ENCODE results near the gene CDHR3. TPM values are rescaled to one million over a fixed set of nuclear protein-coding genes. Genes with fewer than 3 reads are reported as not detected.

CDHR3 gene
- total RNA-seq, 1 experiment from 2014 or later = 6.5 TPM

GRCh38 chr7:105996860-105997737 lies 34.0 kb downstream of the CDHR3 start:
- no peak for DNase-seq (ENCODE audit: low read depth, low spot score)
- ATAC-seq = no peak
- H3K4me3 ChIP-seq (ENCODE audit: low read depth in 2 of 2, low read length in 2 of 2) = no peak overlapping the region
- in situ Hi-C loops (cut with HindIII; ENCODE audit: low pct_unique_long_range_greater_than_20kb, low sequenced_read_pairs) = no loop called here
- H3K27me3 ChIP-seq (ENCODE audit: control insufficient read depth, insufficient read depth, low read length) = 0 out of 2 replicates have a peak, but pooled peaks cover 3% of the 10 kb centered on the region
- ChIA-PET POLR2A (no interaction called here), CTCF (interaction anchor here (0.6 kb wide), 1 partner anchor 305 kb away, joined by 3 read pairs; no protein-coding TSS in a partner anchor)
- H3K9me3 ChIP-seq (ENCODE audit: control insufficient read depth, insufficient read depth, low read depth, low read length) = no peaks in the 10 kb centered on the region
- no peak overlapping the region for H3K27ac ChIP-seq (ENCODE audit: low read length)
- no TSS peak for BruUV-seq (replicated peaks)
- no peaks in the 10 kb centered on the region for H3K36me3 ChIP-seq (ENCODE audit: control insufficient read depth, insufficient read depth, low read length)
- intact Hi-C loops (cut with micrococcal nuclease; ENCODE audit: unreplicated experiment) = no loop called here
- H3K4me1 ChIP-seq (ENCODE audit: control insufficient read depth, insufficient read depth, low read length) = no peaks in the 10 kb centered on the region
- TF ChIP-seq SIN3A (IDR thresholded peaks at IDR 0.05; ENCODE audit: borderline replicate concordance, insufficient read depth, low read depth, low read length) (no peak), REST (IDR thresholded peaks at IDR 0.05; ENCODE audit: insufficient read depth in 1 of 2, low read depth in 2 of 2, low read length in 1 of 2) (no peak), TCF7L2 (IDR thresholded peaks at IDR 0.05; ENCODE audit: low read depth, low read length) (no peak), CTCF (IDR thresholded peaks at IDR 0.05) (no peak), POLR2AphosphoS5 (IDR thresholded peaks at IDR 0.05; ENCODE audit: low read depth, low read length) (no peak)

GRCh38 chr7:105999256-105999655 lies 36.2 kb downstream of the CDHR3 start:
- TF ChIP-seq CTCF (IDR thresholded peaks at IDR 0.05) = no peak
- no peak for TF ChIP-seq SIN3A (IDR thresholded peaks at IDR 0.05; ENCODE audit: borderline replicate concordance, insufficient read depth, low read depth, low read length)
- TF ChIP-seq POLR2AphosphoS5 (IDR thresholded peaks at IDR 0.05; ENCODE audit: low read depth, low read length) = no peak
- TF ChIP-seq REST (IDR thresholded peaks at IDR 0.05; ENCODE audit: insufficient read depth in 1 of 2, low read depth in 2 of 2, low read length in 1 of 2) = no peak
- no peak for TF ChIP-seq TCF7L2 (IDR thresholded peaks at IDR 0.05; ENCODE audit: low read depth, low read length)
- ChIA-PET POLR2A (interaction anchor here (0.5 to 0.6 kb wide), 2 partner anchors 27 to 111 kb away, joined by 3 to 6 read pairs; no protein-coding TSS in a partner anchor), CTCF (no interaction called here)
- no peaks in the 10 kb centered on the region for H3K4me1 ChIP-seq (ENCODE audit: control insufficient read depth, insufficient read depth, low read length)
- intact Hi-C loops (cut with micrococcal nuclease; ENCODE audit: unreplicated experiment) (no loop called here), in situ Hi-C loops (cut with HindIII; ENCODE audit: low pct_unique_long_range_greater_than_20kb, low sequenced_read_pairs) (no loop called here)
- H3K27me3 ChIP-seq (ENCODE audit: control insufficient read depth, insufficient read depth, low read length) = 0 out of 2 replicates have a peak, but pooled peaks cover 3% of the 10 kb centered on the region
- H3K36me3 ChIP-seq (ENCODE audit: control insufficient read depth, insufficient read depth, low read length) = no peaks in the 10 kb centered on the region
- H3K27ac ChIP-seq (ENCODE audit: low read length) = no peak overlapping the region
- no peaks in the 10 kb centered on the region for H3K9me3 ChIP-seq (ENCODE audit: control insufficient read depth, insufficient read depth, low read depth, low read length)
- DNase-seq (ENCODE audit: low read depth, low spot score) (no peak), ATAC-seq (no peak)
- H3K4me3 ChIP-seq (ENCODE audit: low read depth in 2 of 2, low read length in 2 of 2) = no peak overlapping the region
- BruUV-seq (replicated peaks) = no TSS peak

All from Panc1 (cell line).